Progenitor cell of endocrine pancreas (in vitro differentiated cells): ENCODE data around the gene CDC42EP5. TPM values are rescaled to one million over a fixed set of nuclear protein-coding genes. Genes with fewer than 3 reads are reported as not detected.

Experiments used
- DNase-seq: peaks from one replicate; pipeline ENCODE4 v3.0.0; 2021; ENCODE audit warnings: low spot score; ENCODE audit not compliant: unreplicated experiment
- H3K27ac Mint-ChIP-seq: 2 replicates; pipeline ENCODE4 v1.8.0; 2021; ENCODE audit warnings: mild to moderate bottlenecking, moderate library complexity, mixed read lengths
- H3K27me3 Mint-ChIP-seq: 2 replicates; pipeline ENCODE4 v1.8.0; 2021; ENCODE audit warnings: mixed read lengths
- H3K36me3 Mint-ChIP-seq: 2 replicates; pipeline ENCODE4 v1.8.0; 2022; ENCODE audit warnings: mixed read lengths; ENCODE audit not compliant: insufficient read depth
- H3K4me1 Mint-ChIP-seq: 2 replicates; pipeline ENCODE4 v1.8.0; 2021; ENCODE audit warnings: low read depth, mixed read lengths
- H3K4me3 Mint-ChIP-seq: 2 replicates; pipeline ENCODE4 v1.8.0; 2021; ENCODE audit warnings: low read depth, mild to moderate bottlenecking, moderate library complexity, mixed read lengths
- H3K9me3 Mint-ChIP-seq: 2 replicates; pipeline ENCODE4 v1.8.0; 2021; ENCODE audit warnings: low read depth, mixed read lengths
- CTCF ChIP-seq: fragments of 200-600 bp; sonication (generic); IDR thresholded peaks from one replicate; pipeline ENCODE4 v1.5.0; 2021; ENCODE audit warnings: antibody characterized with exemption, mild to moderate bottlenecking; ENCODE audit not compliant: unreplicated experiment
- total RNA-seq: library from RNA; stranded (reverse); gene quantifications from 2 replicates; pipeline ENCODE4 v1.2.1, GENCODE V29; 2021

Gene CDC42EP5
- total RNA-seq, 1 donor from 2014 or later, result 2.1 TPM

- DNase-seq, result no peak
- Mint-ChIP-seq H3K36me3 (peaks cover 6% of the 10 kb centered on the region), H3K4me3 (no peak overlapping the region), H3K9me3 (no peaks in the 10 kb centered on the region), H3K27me3 (peaks cover 16% of the 10 kb centered on the region), H3K27ac (no peak overlapping the region), H3K4me1 (peaks cover 4% of the 10 kb centered on the region)
- no peak for TF ChIP-seq CTCF
Observed at GRCh38 chr19:54435551-54436016, 37.5 kb downstream of the CDC42EP5 start.

GRCh38 chr19:54434873-54435214 lies 38.3 kb downstream of the CDC42EP5 start:
- no peak for DNase-seq
- Mint-ChIP-seq H3K4me3 (no peak overlapping the region), H3K4me1 (peaks cover 4% of the 10 kb centered on the region), H3K27me3 (peaks cover 16% of the 10 kb centered on the region), H3K36me3 (peaks cover 6% of the 10 kb centered on the region), H3K9me3 (no peaks in the 10 kb centered on the region), H3K27ac (peak overlapping the region; percentile 61)
- no peak for TF ChIP-seq CTCF

GRCh38 chr19:54434112-54434872 lies 38.8 kb downstream of the CDC42EP5 start:
- peaks cover 4% of the 10 kb centered on the region for H3K4me1 Mint-ChIP-seq

GRCh38 chr19:54433697-54434096 lies 39.4 kb downstream of the CDC42EP5 start:
- peaks cover 4% of the 10 kb centered on the region for H3K4me1 Mint-ChIP-seq

More at GRCh38 chr19:54434112-54434872, 38.8 kb downstream of the CDC42EP5 start:
- H3K9me3 Mint-ChIP-seq, result no peaks in the 10 kb centered on the region
- H3K4me3 Mint-ChIP-seq, result no peak overlapping the region
- TF ChIP-seq CTCF, result no peak
- no peak for DNase-seq
- peaks cover 18% of the 10 kb centered on the region for H3K27me3 Mint-ChIP-seq
- H3K27ac Mint-ChIP-seq, result peak overlapping the region; percentile 61
- peaks cover 7% of the 10 kb centered on the region for H3K36me3 Mint-ChIP-seq

GRCh38 chr19:54432144-54432738 lies 40.9 kb downstream of the CDC42EP5 start:
- no peak for TF ChIP-seq CTCF
- H3K36me3 Mint-ChIP-seq, result peaks cover 8% of the 10 kb centered on the region
- no peak overlapping the region for H3K27ac Mint-ChIP-seq
- no peak for DNase-seq
- peaks cover 30% of the 10 kb centered on the region for H3K27me3 Mint-ChIP-seq
- H3K4me1 Mint-ChIP-seq, result peaks cover 4% of the 10 kb centered on the region
- H3K9me3 Mint-ChIP-seq, result no peaks in the 10 kb centered on the region
- H3K4me3 Mint-ChIP-seq, result no peak overlapping the region

More at GRCh38 chr19:54433697-54434096, 39.4 kb downstream of the CDC42EP5 start:
- no peak overlapping the region for H3K4me3 Mint-ChIP-seq
- peaks cover 22% of the 10 kb centered on the region for H3K27me3 Mint-ChIP-seq
- no peaks in the 10 kb centered on the region for H3K9me3 Mint-ChIP-seq
- TF ChIP-seq CTCF, result no peak
- peaks cover 8% of the 10 kb centered on the region for H3K36me3 Mint-ChIP-seq
- H3K27ac Mint-ChIP-seq, result no peak overlapping the region
- DNase-seq, result no peak
